Measurements from ENCODE around the gene CEP170B.
"Not testable (repeated sequence)": the region's sequence is repeated elsewhere in the genome, so short reads cannot be mapped to it uniquely, and the experiment has no call there.

CEP170B gene

DNA sequence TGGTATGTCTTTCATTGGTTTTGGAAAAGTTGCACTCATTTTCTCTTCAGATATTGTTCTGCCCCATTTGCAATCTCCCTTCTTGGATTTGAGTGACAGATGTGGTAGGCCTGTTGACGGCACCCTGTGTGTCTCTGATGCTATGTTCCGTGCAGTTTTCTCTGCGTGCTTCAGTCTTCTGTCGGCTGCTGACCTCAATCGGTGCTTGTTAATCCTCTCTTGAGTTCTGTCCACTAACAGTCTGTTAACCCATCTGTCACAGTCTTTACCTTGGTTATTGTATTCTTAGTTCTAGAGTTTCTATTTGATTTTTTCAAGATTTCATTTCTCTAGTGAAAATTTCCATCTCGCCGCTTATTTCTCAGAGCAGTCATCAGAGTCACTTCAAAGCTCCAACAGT is 38.9 kb downstream of the CEP170B start:
- TF ChIP-seq ZFX (IDR thresholded peaks at IDR 0.05), result no peak
- TF ChIP-seq, protein P1, sequence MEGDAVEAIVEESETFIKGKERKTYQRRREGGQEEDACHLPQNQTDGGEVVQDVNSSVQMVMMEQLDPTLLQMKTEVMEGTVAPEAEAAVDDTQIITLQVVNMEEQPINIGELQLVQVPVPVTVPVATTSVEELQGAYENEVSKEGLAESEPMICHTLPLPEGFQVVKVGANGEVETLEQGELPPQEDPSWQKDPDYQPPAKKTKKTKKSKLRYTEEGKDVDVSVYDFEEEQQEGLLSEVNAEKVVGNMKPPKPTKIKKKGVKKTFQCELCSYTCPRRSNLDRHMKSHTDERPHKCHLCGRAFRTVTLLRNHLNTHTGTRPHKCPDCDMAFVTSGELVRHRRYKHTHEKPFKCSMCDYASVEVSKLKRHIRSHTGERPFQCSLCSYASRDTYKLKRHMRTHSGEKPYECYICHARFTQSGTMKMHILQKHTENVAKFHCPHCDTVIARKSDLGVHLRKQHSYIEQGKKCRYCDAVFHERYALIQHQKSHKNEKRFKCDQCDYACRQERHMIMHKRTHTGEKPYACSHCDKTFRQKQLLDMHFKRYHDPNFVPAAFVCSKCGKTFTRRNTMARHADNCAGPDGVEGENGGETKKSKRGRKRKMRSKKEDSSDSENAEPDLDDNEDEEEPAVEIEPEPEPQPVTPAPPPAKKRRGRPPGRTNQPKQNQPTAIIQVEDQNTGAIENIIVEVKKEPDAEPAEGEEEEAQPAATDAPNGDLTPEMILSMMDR (conservative IDR thresholded peaks at IDR 0.05), result no peak
- H3K27ac ChIP-seq, result no peak overlapping the region

DNA sequence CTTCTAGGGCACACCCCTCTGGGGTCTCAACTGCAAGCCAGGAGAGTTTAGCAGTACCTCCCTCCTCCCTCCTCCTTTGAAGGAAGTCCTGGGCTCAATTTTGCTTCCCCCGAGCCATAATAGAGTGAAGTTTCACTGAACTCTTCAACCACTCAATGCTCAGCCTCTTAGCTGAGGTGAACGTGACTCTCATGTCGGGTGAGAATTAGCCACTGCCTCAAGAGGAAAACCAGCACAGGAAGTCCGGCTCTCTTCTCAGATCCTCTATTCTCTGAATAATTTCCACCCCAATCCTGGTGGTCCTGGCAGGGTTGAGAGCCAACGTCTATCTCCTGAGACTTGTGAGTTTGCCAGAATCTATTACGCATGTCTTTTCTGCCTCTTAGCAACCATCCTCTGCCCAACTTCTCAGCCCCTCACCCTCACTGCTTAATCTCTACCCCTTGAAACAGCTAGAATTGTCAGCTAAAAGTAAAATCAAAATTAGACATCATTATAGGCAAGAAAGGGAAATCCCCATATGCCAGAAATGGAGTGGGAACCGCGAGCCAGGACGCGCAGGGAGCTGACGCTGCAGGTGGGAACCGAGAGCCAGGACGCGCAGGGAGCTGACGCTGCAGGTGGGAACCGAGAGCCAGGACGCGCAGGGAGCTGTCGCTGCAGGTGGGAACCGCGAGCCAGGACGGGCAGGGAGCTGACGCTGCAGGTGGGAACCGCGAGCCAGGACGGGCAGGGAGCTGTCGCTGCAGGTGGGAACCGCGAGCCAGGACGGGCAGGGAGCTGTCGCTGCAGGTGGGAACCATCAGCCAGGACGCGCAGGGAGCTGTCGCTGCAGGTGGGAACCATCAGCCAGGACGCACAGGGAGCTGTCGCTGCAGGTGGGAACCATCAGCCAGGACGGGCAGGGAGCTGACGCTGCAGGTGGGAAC is 39.8 kb downstream of the CEP170B start:
- H3K27ac ChIP-seq, result not testable (repeated sequence)

DNA sequence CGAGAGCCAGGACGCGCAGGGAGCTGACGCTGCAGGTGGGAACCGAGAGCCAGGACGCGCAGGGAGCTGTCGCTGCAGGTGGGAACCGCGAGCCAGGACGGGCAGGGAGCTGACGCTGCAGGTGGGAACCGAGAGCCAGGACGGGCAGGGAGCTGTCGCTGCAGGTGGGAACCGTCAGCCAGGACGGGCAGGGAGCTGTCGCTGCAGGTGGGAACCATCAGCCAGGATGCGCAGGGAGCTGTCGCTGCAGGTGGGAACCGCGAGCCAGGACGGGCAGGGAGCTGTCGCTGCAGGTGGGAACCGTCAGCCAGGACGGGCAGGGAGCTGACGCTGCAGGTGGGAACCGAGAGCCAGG is 40.5 kb downstream of the CEP170B start:
- not testable (repeated sequence) for H3K27ac ChIP-seq

DNA sequence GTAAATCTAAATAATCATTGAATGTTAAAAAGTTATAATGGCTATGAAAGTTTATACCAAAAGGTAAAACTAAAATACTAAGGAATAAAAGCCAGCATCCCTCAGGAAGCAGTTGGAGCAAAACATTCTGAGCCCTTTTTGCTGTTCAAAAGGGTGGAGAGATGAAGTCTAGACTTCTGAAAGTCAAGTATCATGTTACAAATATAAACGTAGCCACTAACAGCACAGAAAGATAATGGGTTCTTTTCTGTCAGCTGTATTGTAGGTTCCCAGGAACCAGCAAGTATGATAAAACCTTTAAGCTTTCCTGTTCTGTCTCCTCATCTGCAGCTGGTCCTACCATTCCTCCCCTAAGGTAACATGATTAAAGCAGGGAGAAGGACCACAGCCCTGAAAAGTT is 43.2 kb downstream of the CEP170B start:
- TF ChIP-seq, protein P1 (conservative IDR thresholded peaks at IDR 0.05), result no peak
- no peak for TF ChIP-seq ZFX (IDR thresholded peaks at IDR 0.05)
- H3K27ac ChIP-seq, result no peak overlapping the region

DNA sequence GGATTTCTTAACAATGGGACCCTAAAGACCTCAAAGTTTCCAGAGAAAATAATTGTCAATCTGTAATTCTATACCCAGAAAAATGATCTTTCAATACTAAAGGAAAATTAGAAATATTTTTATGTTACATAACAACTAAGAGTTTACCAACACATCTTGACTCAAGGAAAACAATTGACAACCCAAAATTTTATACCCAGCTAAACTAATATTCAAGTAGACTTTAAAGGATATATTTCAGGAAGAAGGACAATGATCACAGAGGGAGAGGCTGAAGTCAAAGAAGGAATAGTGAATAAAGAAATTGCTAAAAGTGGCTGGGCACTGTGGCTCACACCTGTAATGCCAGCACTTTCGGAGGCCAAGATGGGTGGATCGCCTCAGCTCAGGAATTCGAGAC is 47.0 kb downstream of the CEP170B start:
- TF ChIP-seq ZFX (IDR thresholded peaks at IDR 0.05), result no peak
- TF ChIP-seq, protein P1 (conservative IDR thresholded peaks at IDR 0.05), result no peak
- no peak overlapping the region for H3K27ac ChIP-seq

DNA sequence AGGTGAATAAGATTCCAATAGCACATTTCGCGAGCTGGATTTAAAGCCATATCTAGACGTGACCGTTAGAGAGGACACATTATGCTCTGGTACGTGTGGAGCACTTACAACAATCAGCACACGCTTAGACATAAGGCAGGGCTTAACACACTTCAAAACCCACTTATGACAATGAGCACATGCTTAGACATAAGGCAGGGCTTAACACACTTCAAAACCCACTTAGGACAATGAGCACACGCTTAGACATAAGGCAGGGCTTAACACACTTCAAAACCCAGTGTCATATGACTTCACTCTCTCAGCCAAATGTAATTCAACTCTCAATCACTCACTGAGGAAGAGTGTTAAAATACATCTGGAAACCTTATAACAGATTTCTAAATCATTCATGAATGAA is 48.4 kb downstream of the CEP170B start:
- TF ChIP-seq, protein P1 (conservative IDR thresholded peaks at IDR 0.05), result no peak
- no peak for TF ChIP-seq ZFX (IDR thresholded peaks at IDR 0.05)
- H3K27ac ChIP-seq, result no peak overlapping the region

DNA sequence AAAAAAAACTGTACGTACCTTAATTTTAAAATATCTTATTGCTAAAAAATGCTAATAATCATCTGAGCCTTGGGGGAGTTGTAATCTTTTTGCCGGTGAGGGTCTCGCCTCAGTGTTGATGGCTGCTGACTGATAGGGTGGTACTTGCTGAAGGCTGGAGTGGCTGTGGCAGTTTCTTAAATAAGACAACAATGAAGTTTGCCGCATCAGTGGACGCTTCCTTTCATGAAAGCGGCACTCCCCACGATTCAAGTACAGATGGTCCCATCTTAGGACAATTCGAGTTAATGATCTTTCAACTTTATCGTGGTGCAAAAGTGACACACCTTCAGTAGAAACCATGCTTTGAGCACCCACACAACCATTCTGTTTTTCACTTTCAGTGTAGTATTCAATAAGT is 52.0 kb downstream of the CEP170B start:
- TF ChIP-seq ZFX (IDR thresholded peaks at IDR 0.05), result no peak
- TF ChIP-seq, protein P1 (conservative IDR thresholded peaks at IDR 0.05), result no peak
- no peak overlapping the region for H3K27ac ChIP-seq

DNA sequence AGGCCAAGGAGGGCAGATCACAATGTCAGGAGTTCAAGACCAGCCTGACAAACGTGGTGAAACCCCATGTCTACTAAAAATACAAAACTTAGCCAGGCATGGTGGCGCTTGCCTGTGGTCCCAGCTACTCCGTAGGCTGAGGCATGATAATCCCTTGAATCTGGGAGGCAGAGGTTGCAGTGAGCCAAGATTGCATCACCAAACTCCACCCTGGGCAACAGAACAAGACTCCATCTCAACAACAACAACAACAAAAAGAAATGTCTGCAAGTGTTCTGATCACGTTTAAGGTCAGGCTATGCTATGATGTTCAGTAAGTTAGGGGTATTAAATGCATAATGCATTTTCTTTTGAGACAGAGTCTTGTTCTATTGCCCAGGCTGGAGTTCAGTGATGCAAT is 52.9 kb downstream of the CEP170B start:
- no peak overlapping the region for H3K27ac ChIP-seq
- TF ChIP-seq ZFX (IDR thresholded peaks at IDR 0.05), result no peak
- TF ChIP-seq, protein P1 (conservative IDR thresholded peaks at IDR 0.05), result no peak

DNA sequence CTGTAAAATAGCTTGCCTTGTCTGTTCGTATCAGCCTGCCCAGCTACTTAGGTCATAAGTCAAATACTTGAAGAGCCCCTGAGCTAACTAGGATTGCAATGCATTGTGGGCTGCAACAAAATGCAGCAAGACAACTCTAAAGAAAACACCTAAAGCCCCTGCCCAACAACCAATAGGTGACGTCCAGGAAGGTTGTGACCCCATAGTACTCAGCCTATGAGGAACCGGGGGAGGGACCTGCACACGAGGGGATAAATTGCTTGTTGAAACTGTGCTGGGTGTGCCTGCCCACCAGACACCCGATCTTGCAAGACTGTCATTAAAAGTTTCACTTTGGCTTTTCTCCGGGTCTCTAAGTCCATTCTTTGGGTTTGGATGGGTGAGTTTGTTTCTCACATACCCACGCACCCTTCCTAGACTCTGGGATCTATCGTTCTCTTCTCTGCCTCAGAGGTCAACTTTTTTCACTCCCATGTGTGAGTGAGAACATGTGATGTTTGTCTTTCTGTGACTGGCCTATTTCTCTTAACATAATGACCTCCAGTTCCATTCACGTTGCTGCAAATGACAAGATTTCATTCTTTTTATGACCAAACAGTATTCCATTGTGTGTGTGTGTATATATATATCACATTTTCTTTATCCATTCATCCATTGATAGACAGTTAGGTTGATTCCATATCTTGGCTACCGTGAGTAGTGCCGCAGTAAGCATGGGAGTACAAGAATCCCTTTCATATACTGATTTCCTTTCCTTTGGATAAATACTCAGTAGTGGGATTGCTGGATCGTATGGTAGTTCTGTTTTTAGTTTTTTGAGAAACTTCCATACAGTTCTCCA is 54.3 kb downstream of the CEP170B start:
- not testable (repeated sequence) for H3K27ac ChIP-seq
